ENCODE measurements around the gene SYT3.

SYT3 gene, protein sequence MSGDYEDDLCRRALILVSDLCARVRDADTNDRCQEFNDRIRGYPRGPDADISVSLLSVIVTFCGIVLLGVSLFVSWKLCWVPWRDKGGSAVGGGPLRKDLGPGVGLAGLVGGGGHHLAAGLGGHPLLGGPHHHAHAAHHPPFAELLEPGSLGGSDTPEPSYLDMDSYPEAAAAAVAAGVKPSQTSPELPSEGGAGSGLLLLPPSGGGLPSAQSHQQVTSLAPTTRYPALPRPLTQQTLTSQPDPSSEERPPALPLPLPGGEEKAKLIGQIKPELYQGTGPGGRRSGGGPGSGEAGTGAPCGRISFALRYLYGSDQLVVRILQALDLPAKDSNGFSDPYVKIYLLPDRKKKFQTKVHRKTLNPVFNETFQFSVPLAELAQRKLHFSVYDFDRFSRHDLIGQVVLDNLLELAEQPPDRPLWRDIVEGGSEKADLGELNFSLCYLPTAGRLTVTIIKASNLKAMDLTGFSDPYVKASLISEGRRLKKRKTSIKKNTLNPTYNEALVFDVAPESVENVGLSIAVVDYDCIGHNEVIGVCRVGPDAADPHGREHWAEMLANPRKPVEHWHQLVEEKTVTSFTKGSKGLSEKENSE

DNA sequence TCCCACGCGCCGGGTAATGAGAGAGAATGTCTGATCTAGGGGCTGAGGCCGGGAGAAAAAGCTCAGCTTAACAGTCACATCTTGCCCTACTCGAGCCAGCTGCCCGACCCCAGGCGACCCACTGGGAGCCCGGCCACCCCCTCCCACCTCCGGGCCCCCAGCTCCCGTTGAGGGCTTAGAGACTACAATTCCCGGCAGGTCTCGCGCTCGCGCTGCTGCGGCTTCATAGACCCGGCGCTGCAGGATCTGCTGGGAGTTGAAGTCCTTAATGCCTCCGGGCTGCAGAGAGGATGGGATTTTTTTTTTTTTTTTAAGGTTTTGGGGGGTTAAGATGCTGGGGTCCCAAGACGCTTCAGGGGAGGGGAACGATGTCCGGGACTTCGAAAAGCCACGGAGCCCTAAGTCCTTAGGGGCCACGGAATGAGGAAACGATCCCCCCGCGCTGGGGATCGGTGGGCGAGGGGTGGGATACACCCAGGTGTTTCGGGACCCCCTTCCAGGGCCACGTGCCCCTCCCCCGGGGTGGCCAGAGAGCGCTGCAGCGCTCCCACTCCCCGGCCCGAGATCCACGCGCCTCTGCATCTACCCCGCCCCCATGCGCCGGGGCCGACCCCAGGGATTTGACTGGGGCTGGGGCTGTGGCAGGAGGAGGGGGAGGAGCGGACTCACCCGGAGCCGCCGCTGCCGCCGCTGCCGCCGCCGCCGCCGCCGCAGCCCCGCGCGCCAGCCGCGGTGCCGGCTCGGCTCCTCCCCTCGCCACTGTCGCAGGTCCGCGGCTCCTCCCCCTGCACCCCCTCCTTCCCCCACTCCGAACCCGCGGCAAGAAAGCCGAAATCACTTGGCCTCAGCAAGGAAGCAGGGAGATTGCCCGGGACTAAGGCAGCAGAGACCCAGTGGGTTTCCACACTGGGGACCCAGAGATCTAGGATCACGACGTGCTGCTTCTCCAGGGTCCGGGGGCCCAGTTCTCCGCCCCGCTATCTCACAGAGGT, at the start of gene SYT3:
Gene SYT3, minus strand, starts transcription at position 761 of the 992 bp plus-strand sequence. CDS start 2,470 bp downstream, outside the sequence.
- DNase-seq: peak; percentile 9 to 13

DNA sequence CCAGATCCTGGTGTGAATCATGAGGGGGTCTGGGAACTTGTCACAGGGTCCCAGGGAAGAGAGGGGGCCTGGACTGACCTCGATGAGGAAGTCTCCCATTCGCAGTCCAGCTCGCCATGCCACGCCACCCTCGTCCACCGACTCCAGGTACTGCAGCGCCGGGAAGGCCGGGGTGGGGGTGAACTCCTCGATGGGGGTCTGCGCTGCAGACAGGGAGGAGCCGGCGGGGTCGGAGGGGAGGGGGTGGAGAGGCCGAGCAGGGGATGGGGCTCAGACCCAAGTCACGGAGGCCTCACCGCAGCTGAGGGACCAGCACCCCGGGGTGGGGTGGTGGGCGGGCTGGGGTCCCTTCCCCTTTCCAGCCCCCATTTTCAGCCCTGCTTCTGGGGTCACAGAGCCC, 49.1 kb upstream of the SYT3 start:
- DNase-seq: no peak

DNA sequence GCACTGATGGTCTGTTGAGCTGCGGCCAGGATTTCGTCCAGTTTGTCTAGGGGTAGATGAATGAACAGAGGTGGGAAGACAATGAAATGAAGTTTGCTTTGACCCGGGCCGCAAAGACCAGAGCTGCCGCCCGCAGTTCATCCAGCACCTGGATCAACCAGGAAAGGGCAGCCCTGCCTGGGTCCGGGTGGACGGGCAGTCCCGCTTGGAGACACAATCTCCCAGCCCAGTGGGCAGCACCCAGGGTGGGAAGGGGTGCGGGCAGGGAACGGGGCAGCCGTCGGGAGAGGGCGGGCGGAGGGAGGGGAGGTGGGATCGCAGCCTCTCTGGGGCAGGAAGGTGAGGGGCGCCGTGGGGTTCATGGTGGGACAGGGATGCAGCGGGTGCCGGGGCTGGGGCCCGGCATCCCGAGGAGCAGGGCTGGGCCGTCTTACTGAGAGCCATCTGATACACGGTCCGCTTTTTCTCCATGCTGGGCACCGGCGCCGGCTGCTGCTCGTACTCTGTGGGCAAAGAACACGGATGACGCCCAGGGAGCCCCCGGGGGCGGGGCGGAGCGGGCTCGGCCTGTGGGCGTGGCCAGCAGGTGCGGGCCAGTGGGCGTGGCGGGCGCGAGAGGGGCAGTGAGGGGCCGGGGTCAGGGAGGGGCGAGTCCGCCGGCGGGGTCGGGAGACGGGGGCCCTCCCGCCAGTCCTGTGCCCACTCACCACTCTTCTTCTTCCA, 46.8 kb upstream of the SYT3 start:
- DNase-seq: no peak

DNA sequence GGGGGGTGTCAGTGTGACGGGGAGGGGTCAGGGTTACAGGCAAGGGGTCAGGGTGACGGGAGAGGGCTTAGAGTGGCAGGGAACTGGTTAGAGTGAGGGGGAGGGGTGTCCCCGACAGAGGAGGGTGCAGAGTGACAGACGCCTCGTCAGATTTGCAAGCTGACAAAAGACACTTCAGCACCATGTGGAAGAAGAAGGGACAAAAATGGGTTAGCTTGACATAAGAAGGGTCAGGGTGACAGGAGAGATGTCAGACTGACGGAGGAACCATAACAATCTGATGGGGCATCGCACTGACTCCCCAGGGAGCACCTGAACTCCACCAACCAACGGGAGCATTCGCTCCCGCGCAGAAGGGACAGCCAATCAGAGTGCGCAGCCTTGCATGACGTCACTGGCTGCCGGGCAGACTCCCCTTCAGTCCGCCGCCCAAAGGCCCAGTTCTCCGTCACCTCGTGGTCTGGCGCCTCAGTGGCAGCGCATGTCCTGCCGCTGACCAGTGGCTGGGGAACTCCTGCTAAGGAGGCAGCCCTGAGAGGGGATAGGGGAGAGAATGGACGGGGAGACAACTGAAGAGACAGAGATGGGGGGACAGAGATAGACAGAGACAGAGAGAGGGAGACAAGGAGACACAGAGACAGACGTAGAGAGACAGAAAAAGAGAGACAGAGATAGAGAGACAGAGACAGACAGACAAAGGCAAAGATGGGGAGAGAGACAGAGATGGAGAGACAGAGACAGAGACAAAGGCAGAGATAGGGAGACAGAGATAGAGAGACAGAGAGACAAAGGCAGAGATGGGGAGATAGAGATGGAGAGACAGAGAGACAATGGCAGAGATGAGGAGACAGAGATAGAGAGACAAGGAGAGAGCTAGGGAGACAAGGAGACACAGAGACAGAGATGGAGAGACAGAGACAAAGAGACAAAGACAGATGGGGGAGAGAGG, 39.8 kb upstream of the SYT3 start:
- DNase-seq: peak; percentile 54 to 63

DNA sequence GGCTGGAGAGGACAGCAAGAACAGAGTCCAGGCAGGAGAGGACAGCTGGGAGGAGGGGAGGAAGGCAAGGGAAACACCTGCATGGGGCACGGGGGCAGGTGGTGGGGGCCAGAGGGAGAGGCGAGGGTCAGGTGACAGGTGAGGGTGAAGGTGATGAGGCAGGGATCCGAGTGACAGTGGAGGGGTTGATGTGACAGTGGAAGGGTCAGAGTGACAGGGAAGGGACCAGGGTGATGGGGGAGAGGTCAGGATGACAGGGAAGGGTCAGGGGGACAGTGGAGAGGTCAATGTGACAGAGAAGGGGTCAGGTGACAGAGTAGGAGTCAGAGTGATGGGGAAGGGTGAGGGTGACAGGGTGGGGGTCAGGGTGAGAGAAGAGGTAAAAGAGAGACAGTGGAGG, 38.6 kb upstream of the SYT3 start:
- DNase-seq: no peak

DNA sequence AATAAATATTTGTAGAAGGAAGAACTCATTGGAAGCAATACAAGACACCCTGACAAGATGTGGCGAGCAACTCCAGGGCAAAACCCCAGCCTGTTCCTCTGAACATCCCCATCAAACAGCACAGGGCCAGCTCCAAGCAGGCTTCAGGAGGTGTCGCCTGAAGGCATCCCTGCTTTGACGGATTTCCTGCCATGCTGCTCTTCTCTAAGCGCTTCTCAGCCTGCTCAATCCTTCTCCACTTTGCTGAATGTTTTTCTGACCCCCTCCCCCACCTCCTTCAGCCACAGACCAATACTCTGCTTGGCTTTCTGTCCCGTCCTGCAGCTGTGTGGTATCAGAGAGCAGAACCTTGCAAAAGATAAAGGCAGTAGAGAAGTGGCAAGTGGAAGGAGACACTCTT, 38.0 kb upstream of the SYT3 start:
- no peak for DNase-seq

DNA sequence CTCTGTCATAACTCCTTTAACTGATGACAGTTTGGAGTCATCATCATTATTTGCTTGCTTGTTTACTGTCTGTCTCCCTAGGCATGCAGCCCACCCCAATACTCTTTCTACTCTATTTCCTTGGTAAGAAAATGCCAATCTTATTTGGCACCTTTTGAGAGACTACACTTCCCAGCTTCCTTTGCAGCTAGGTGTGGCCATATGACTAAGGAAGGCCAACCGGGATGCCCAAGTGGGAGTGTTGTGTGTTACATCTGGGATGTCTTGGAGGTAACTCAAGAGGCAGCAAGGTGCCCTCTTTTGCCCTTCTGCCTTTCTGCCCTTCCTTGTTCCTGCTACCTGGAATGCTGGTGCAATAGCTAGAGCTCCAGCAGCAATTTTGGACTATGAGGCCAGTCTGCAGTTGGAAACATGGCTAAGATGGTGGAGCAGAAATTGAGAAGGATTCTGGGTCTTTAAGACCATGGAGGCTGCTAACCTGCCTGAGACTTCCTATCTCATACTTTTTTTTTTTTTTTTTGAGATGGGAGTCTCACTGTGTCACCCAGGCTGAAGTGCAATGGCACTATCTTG, 37.0 kb upstream of the SYT3 start:
- no peak for DNase-seq

DNA sequence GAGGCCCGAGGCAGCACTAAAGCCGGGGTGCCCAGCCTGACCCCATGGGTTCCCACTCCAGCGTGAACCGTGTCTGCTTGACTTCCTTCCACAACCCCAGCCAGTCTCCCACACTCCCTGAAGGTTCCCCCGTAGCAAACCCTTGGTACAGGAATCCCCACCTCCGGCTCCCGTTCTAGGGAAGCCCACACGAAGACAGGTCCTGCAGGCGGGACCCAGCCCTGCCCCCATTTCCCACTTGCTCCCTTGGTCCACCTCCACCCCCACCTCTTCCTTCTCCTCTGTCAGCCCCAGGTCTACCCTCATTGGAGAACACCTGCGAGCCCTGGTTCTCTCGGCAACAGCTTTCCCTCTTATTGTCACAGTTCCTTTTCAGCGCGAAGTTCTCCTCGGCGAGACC, 33.4 kb upstream of the SYT3 start:
- no peak for DNase-seq

DNA sequence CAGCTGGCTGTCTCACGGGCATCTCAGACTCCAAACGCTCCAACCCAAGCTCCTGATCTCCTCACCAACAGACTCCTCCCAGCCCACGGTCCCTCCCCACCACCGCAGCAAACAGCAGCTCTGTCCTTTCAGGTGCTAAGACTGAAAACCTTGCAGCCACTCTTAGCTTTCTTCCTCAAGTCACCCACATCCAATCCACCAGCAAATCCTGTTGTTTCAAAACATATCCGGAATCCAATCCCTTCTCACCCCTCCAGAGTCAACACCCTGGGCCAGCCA, 30.4 kb upstream of the SYT3 start:
- no peak for DNase-seq

DNA sequence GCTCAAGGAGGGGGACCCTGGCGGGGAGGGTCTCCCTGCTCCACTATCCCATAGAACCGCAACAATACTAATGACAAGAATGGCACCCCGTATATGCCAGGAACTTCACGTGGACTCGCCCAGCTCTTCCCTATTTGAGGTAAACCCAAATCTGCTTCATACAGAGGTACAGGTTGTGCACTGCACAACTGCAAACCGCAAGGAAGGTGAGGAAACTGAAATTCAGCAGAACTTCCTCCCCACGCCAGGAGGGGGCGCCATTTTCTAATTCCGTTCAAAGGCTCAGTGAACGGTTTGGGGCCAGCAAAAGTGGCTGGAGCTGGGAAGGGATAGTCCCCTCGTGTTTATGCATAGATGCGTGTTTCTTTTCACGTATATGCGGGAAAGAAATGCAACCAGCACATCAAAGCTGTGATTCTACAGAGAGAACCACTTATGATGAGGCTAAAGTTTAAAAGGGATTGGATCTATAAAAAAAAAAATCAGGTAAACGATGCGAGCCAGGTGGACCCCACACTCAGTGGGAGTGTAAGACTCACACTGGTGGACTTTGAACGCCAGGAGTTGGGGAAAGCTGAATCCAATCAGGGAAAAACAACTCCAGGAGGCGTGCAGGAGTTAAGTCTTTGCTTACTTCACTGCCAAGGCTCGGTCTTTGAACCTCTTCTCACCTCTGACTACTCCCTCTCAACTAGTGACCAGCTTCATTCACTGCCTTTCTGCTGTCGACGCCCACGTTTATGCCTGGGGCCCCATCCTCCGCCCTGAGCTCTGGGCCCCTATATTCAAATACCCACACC, 29.8 kb upstream of the SYT3 start:
- peak; percentile 13 to 23 for DNase-seq

DNA sequence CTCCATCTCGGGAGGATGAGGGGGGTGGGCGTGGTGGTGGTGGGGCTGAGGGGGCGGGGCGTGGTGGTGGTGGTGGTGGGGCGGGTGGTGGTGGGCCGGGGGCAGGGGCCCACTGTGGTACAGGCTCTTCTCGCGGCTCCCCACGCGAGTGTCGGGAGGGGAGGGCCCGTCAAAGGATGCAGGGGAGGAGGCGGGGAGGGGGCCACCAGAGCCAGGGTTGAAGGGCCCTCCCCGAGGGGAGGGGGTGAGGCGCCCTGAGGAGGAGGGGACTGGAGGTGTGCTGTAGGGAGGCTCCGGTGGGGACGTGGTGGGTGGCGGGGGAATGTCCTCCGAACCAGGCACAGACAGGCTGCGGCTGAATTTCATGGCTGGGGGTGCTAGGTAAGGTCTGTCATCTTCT, 29.2 kb upstream of the SYT3 start:
- no peak for DNase-seq

DNA sequence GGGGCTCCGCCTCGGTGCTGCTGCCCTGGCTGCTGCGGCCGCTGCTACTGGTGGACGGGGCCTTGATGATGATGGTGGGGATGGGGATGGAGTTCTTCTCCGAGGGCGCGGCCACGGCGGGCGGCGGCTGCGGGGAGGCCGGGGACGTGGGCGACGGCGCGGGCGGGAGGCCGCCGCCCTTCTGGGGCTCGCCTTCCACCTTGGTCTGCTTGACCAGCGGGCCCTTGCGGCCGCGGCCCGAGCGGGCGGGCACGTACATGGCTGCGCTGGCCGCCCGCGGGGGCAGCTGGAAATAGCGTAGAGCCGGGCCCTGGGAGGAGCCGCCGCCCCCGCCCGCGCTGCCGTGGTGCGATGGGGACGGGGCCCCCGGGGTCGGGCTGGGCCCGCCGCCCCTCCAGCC, 28.7 kb upstream of the SYT3 start:
- no peak for DNase-seq

DNA sequence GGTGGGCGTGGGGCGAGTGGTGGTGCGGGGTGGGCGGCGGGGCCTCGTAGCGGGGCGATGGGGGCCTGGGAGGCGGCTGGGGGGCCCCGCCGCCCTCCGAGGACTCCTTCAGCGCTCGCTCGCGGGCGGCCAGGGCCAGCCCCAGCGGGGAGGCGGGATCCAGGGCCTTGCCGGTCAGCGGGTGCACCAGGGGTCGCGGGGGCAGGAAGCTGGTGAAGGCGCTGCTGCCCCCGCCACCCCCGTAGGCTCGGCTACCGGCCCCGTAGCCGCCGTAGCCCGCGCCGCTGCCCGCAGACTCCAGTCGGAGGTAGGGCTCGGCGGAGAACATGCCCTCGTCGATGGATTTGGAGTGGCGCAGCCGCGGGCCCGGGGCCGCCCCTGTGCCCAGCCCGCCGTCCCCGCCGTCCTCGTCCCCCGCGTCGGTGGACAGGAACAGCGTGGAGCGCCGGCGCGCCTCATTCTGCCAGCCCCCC, 28.1 kb upstream of the SYT3 start:
- no peak for DNase-seq

DNA sequence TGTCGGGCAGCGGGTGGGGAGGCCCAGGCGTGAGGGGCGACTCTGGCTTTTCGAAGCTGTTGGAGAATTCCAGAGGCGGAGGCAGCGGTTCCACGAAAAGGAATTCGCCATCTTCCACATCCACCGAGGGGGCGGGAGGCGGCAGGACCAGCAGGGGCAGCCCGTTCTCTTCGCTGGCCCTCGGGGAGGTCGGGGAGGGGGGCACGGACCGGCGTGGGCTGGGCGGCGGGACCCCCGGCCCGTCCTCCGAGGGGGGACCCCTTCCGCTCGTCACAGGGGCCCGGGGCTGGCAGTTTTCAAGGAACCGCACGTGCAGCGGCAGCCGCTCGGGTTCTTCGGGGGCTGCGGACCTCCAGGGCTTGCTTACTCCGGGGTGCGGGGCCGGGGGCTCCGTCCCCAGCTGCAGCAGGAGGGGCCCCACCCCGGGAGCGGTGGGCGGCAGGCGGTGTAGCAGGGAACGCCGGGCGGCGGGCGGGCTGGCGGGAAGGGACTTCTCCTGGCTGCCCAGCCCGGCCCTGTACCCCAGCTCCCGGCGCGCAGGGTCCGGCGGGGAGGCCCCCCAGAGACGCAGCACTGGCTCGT, 27.6 kb upstream of the SYT3 start:
- no peak for DNase-seq

DNA sequence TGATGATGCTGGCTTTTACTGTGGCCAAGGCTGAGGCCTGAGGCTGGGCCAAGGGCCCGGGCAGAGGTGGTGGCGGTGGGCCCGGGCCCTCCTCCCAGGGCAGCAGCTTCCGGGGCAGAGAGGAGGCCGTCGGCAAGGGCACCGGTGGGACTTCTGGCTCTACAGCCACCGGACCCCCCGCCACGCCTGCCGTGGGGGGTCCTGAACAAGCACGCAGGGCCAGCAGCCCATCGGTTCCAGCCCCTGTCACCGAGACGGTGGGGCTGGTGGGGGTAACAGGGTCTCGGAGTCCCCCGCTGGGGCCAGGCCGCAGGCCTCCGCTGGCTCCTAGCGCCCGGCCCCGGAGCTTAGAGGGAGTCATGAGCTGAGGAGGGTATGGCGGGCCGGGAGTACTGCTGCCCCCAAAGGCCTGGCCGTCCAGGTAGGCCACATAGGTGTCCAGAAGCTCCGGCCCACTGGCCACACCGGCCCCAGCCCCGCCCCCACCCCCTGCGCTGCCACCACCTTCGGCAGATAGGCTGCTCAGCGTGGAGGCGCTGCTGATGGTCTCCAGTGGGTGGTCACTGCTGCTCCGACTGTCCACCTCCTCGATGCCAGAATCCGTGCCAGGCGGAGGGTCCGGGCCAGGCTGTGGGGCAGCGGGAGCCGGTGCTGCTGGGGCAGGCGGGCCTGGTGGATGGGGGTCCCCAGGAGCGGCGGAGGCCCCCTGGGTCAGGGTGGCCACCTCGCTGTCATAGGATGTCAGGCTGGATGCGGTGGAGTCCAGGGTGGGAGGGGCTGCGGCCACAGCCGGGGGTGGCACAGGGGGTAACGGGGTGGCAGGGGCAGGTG, 26.9 kb upstream of the SYT3 start:
- DNase-seq: no peak

DNA sequence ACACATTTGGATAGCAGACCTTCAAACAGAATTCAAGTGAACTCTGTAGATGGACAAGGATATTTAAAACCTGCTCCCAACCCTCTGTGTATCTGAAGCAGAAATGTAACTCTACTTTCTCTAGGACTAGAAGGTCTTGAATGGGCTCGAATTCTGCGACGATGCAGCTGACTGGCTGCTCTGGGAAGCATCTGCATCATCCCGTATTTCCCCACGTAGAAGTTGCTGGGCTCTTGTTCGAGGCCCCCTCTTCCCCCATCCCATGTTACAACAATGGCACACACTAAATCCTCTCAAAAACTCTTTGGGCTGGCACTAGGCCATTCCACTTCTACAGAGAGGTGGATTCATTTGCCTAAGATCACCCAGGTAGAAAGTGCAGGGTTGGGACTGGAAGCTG, 24.5 kb upstream of the SYT3 start:
- no peak for DNase-seq

DNA sequence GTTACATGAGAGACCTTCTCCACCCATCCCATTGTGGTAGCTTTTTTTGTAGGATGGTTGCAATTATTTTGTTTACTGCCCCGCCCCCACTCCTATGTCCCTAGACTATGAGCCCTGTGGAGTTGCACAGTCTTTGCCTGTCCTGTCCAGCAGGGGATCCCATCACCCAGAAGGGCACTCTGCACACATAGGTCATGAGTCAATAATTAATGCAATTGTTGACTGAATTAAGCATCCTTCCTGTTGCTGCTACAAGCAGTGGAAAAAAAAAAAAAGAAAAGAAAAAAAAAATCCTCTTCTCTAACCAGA, 23.8 kb upstream of the SYT3 start:
- DNase-seq: no peak

DNA sequence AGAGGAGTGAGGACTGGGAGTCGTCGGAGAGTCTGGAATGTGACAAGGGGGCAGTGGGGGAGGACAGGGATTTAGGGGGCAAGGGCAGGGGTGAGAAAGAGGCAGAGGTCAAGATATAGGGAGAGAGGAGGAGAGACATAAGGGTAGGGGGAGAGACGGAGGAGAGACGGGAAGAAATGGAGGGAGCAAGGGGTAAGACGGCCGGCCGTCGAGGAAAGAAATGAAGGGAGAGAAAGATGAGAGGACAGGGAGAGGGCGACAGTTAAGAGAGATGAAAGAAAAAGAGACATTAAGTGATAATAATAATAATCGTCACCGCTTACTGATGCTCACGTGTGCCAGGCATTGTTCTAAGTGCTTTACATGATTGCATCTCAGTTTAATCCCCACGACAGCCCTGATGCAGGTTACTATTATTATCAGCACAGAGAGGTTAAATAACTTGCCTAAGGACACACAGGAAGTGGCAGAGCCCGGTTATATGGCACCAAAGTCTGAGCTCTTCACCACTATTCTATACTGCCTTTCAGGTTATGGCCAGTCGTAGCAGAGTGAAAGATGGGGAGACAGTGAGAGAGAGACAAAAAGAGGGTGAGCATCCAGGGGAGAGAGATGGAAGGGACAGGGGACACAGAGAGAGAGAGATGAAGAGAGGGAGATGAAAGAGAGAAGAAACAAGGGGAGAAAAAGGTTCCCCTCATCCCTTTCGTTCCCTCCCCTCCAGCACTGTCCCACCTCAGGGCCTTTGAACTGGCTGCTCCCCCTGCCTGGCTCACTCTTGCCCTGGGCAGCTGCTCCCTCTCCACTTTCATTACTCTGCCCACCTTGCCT, 23.2 kb upstream of the SYT3 start:
- DNase-seq: no peak
